Activated CD8-positive, alpha-beta memory T cell treated with anti-CD3 and anti-CD28 coated beads, Interleukin-2, amount 50 U/mL, for 1 hour (primary cell): ENCODE measurements around the gene OR4D9.
"Not testable (repeated sequence)": the region's sequence is repeated elsewhere in the genome, so short reads cannot be mapped to it uniquely, and the experiment has no call there.

Experiments used
- DNase-seq: peaks from one replicate; pipeline ENCODE4 v3.0.0-alpha.2; 2020; ENCODE audit errors: extremely low read depth

OR4D9 gene

GRCh38 chr11:59510941-59511589, at the start of gene OR4D9:
TSS of gene OR4D9 (plus strand) at chr11:59511539. CDS start at chr11:59514913, 3,374 bp downstream.
- no peak for DNase-seq

- DNase-seq, result no peak
Measured at GRCh38 chr11:59463190-59463641, 48.1 kb upstream of the OR4D9 start.

GRCh38 chr11:59473015-59473414, 38.3 kb upstream of the OR4D9 start, which contains the start of gene OR4D10:
TSS of gene OR4D10 (plus strand) at chr11:59473315. CDS start at chr11:59477430, 4,115 bp downstream.
- no peak for DNase-seq

GRCh38 chr11:59475176-59475575, 36.2 kb upstream of the OR4D9 start:
- DNase-seq, result no peak

- no peak for DNase-seq
Measured at GRCh38 chr11:59479906-59480305, 31.4 kb upstream of the OR4D9 start.

GRCh38 chr11:59480359-59480758, 31.0 kb upstream of the OR4D9 start:
- DNase-seq, result no peak

GRCh38 chr11:59501931-59502330, 9.4 kb upstream of the OR4D9 start:
- DNase-seq, result no peak

GRCh38 chr11:59503276-59503675, 8.1 kb upstream of the OR4D9 start, which contains the start of gene OR4D11:
TSS of gene OR4D11 (plus strand) at chr11:59503576. CDS start at chr11:59503576, 0 bp downstream.
- DNase-seq, result no peak

- no peak for DNase-seq
Measured at GRCh38 chr11:59511675-59512074, 336 bp downstream of the OR4D9 start.

- DNase-seq, result not testable (repeated sequence)
Measured at GRCh38 chr11:59520139-59520538, 8.8 kb downstream of the OR4D9 start.

GRCh38 chr11:59520741-59521140, 9.4 kb downstream of the OR4D9 start:
- no peak for DNase-seq

- no peak for DNase-seq
Measured at GRCh38 chr11:59523541-59523940, 12.2 kb downstream of the OR4D9 start.

- DNase-seq, result no peak
Measured at GRCh38 chr11:59528711-59529110, 17.4 kb downstream of the OR4D9 start.

GRCh38 chr11:59532620-59533019, 21.3 kb downstream of the OR4D9 start:
- DNase-seq, result no peak

- no peak for DNase-seq
Measured at GRCh38 chr11:59534676-59535075, 23.3 kb downstream of the OR4D9 start.

- no peak for DNase-seq
Measured at GRCh38 chr11:59542142-59542810, 30.9 kb downstream of the OR4D9 start.

- DNase-seq, result not testable (repeated sequence)
Measured at GRCh38 chr11:59543713-59544112, 32.4 kb downstream of the OR4D9 start.

GRCh38 chr11:59544869-59545178, 33.5 kb downstream of the OR4D9 start:
- DNase-seq, result no peak

- no peak for DNase-seq
Measured at GRCh38 chr11:59545179-59546020, 34.1 kb downstream of the OR4D9 start.

GRCh38 chr11:59547605-59548308, 36.4 kb downstream of the OR4D9 start:
- not testable (repeated sequence) for DNase-seq

GRCh38 chr11:59548309-59548656, 36.9 kb downstream of the OR4D9 start:
- no peak for DNase-seq

- DNase-seq, result peak; percentile 50
Measured at GRCh38 chr11:59550368-59550841, 39.1 kb downstream of the OR4D9 start.
